H9 (cell line): Measurements from ENCODE around the gene MSS51. TPM values are rescaled to one million over a fixed set of nuclear protein-coding genes. Genes with fewer than 3 reads are reported as not detected.

Source experiments
- DNase-seq: peaks from one replicate; pipeline ENCODE4 v3.0.0-alpha.2; 2017
- H2AFZ ChIP-seq: one replicate; pipeline ENCODE4 v1.6.1; 2013; ENCODE audit warnings: mild to moderate bottlenecking, low read length, control low read depth, moderate library complexity
- H2AK5ac ChIP-seq: 2 replicates; pipeline ENCODE4 v1.6.1; 2013; ENCODE audit warnings: low read length, control low read depth, mixed read lengths; ENCODE audit not compliant: insufficient read length
- H2BK120ac ChIP-seq: one replicate; pipeline ENCODE4 v1.6.1; 2013; ENCODE audit warnings: low read depth, mild to moderate bottlenecking, low read length, control low read depth, inconsistent platforms; ENCODE audit not compliant: poor library complexity, severe bottlenecking
- H2BK12ac ChIP-seq: 2 replicates; pipeline ENCODE4 v1.6.1; 2013; ENCODE audit warnings: low read length, control low read depth, mixed read lengths, low read depth; ENCODE audit not compliant: insufficient read length
- H2BK15ac ChIP-seq: 2 replicates; pipeline ENCODE4 v1.6.1; 2013; ENCODE audit warnings: low read depth, low read length, control low read depth
- H2BK20ac ChIP-seq: one replicate; pipeline ENCODE4 v1.6.1; 2013; ENCODE audit warnings: low read depth, mild to moderate bottlenecking, low read length, control low read depth, inconsistent platforms; ENCODE audit not compliant: poor library complexity, severe bottlenecking
- H2BK5ac ChIP-seq: 2 replicates; pipeline ENCODE4 v1.6.1; 2013; ENCODE audit warnings: low read length, control low read depth, mixed read lengths; ENCODE audit not compliant: insufficient read length
- H3K14ac ChIP-seq: 2 replicates; pipeline ENCODE4 v1.6.1; 2013; ENCODE audit warnings: low read length, control low read depth; ENCODE audit not compliant: insufficient read depth
- H3K18ac ChIP-seq: 2 replicates; pipeline ENCODE4 v1.6.1; 2013; ENCODE audit warnings: low read depth, mild to moderate bottlenecking, mixed read lengths, low read length, control low read depth; ENCODE audit not compliant: insufficient read length
- H3K23ac ChIP-seq: 2 replicates; pipeline ENCODE4 v1.6.1; 2013; ENCODE audit warnings: low read length, control low read depth, mixed read lengths, low read depth; ENCODE audit not compliant: insufficient read length
- H3K23me2 ChIP-seq: 2 replicates; pipeline ENCODE4 v1.6.1; 2013; ENCODE audit warnings: low read depth, mild to moderate bottlenecking, mixed read lengths, low read length, control low read depth; ENCODE audit not compliant: insufficient read length, poor library complexity, severe bottlenecking
- H3K27ac ChIP-seq: 2 replicates; pipeline ENCODE4 v1.5.1; 2013; ENCODE audit warnings: low read length, control low read depth, mixed read lengths, low read depth; ENCODE audit not compliant: insufficient read length
- H3K27me3 ChIP-seq: 2 replicates; pipeline ENCODE4 v1.6.1; 2013; ENCODE audit warnings: low read length, control low read depth, inconsistent platforms; ENCODE audit not compliant: insufficient read depth
- H3K4ac ChIP-seq: 2 replicates; pipeline ENCODE4 v1.6.1; 2013; ENCODE audit warnings: low read depth, mild to moderate bottlenecking, control low read depth, inconsistent platforms, low read length, moderate library complexity
- H3K4me1 ChIP-seq: 2 replicates; pipeline ENCODE4 v1.6.1; 2013; ENCODE audit warnings: low read length, control low read depth, inconsistent platforms; ENCODE audit not compliant: insufficient read depth
- H3K4me2 ChIP-seq: 2 replicates; pipeline ENCODE4 v1.6.1; 2013; ENCODE audit warnings: low read length, control low read depth, mixed read lengths; ENCODE audit not compliant: insufficient read length, insufficient read depth
- H3K56ac ChIP-seq: 2 replicates; pipeline ENCODE4 v1.6.1; 2013; ENCODE audit warnings: low read depth, mild to moderate bottlenecking, mixed read lengths, low read length, control low read depth; ENCODE audit not compliant: insufficient read length
- H3K79me1 ChIP-seq: 2 replicates; pipeline ENCODE4 v1.6.1; 2013; ENCODE audit warnings: low read depth, mild to moderate bottlenecking, moderate library complexity, low read length, control low read depth, inconsistent platforms; ENCODE audit not compliant: insufficient read depth, poor library complexity, severe bottlenecking
- H3K79me2 ChIP-seq: 2 replicates; pipeline ENCODE4 v1.6.1; 2013; ENCODE audit warnings: low read length, control low read depth, inconsistent platforms; ENCODE audit not compliant: insufficient read depth
- H3K9ac ChIP-seq: 2 replicates; pipeline ENCODE4 v1.6.1; 2013; ENCODE audit warnings: low read length, control low read depth, mixed read lengths; ENCODE audit not compliant: insufficient read length; ENCODE audit errors: extremely low read depth
- H3K9me3 ChIP-seq: one replicate; pipeline ENCODE4 v1.6.1; 2013; ENCODE audit warnings: low read depth, low read length, inconsistent platforms; ENCODE audit not compliant: control insufficient read depth
- H3T11ph ChIP-seq: one replicate; pipeline ENCODE4 v1.6.1; 2013; ENCODE audit warnings: mild to moderate bottlenecking, low read length, control low read depth, inconsistent platforms
- H4K20me1 ChIP-seq: one replicate; pipeline ENCODE4 v1.6.1; 2013; ENCODE audit not compliant: control insufficient read depth, insufficient read length, insufficient read depth
- H4K5ac ChIP-seq: 2 replicates; pipeline ENCODE4 v1.6.1; 2013; ENCODE audit warnings: low read depth, mild to moderate bottlenecking, mixed read lengths, low read length, control low read depth; ENCODE audit not compliant: insufficient read length
- H4K8ac ChIP-seq: replicated peaks from 2 replicates; pipeline ENCODE4 v1.6.1; 2013; ENCODE audit warnings: low read length, control low read depth, mixed read lengths, low read depth; ENCODE audit not compliant: insufficient read length
- H4K91ac ChIP-seq: 2 replicates; pipeline ENCODE4 v1.6.1; 2013; ENCODE audit warnings: low read depth, mild to moderate bottlenecking, moderate library complexity, mixed read lengths, low read length, control low read depth; ENCODE audit not compliant: insufficient read length
- H3K27ac Mint-ChIP-seq, 3 experiments: 2 replicates in 2 of 3; 3 replicates in 1 of 3; pipeline ENCODE4 v1.8.0; 2020 to 2021; ENCODE audit warnings: mixed read lengths in 3 of 3, mild to moderate bottlenecking in 1 of 3, moderate library complexity in 1 of 3
- H3K27me3 Mint-ChIP-seq: 2 replicates; pipeline ENCODE4 v1.8.0; 2021; ENCODE audit warnings: low read depth, mild to moderate bottlenecking, moderate library complexity, mixed read lengths
- H3K36me3 Mint-ChIP-seq, 3 experiments: 2 replicates in 2 of 3; 3 replicates in 1 of 3; pipeline ENCODE4 v1.8.0; 2020 to 2021; ENCODE audit warnings: low read depth in 3 of 3, mixed read lengths in 3 of 3; ENCODE audit not compliant: insufficient read depth in 1 of 3
- H3K4me1 Mint-ChIP-seq, 2 experiments: 2 replicates each; pipeline ENCODE4 v1.8.0; 2020; ENCODE audit warnings: mixed read lengths in 2 of 2
- H3K4me3 Mint-ChIP-seq, 2 experiments: 2 replicates in 1 of 2; 3 replicates in 1 of 2; pipeline ENCODE4 v1.8.0; 2020 to 2021; ENCODE audit warnings: mild to moderate bottlenecking in 2 of 2, mixed read lengths in 2 of 2, moderate library complexity in 1 of 2
- H3K9me3 Mint-ChIP-seq, 2 experiments: 2 replicates in 1 of 2; 3 replicates in 1 of 2; pipeline ENCODE4 v1.8.0; 2020; ENCODE audit warnings: mild to moderate bottlenecking in 2 of 2, mixed read lengths in 2 of 2, moderate library complexity in 1 of 2
- CTCF ChIP-seq: fragments of 200-600 bp; sonication (generic); conservative IDR thresholded peaks from 3 replicates; pipeline ENCODE4 v1.8.0; 2021; ENCODE audit warnings: antibody characterized with exemption, mild to moderate bottlenecking
- WGBS: extraction: QIAGEN DNeasy Blood & Tissue Kit; methylation state at CpG from one replicate; pipeline ENCODE4 v1.1.7; 2013; ENCODE audit warnings: missing lambda C conversion rate, low lambda C conversion rate, mixed read lengths; ENCODE audit not compliant: insufficient read length; ENCODE audit errors: extremely low coverage; 5-methylcytosine and 5-hydroxymethylcytosine counted together
- total RNA-seq: library from RNA; stranded (reverse); gene quantifications from 2 replicates; pipeline ENCODE4 v1.2.1, GENCODE V29; 2021

MSS51 gene
- total RNA-seq, 1 experiment from 2014 or later = 1.9 TPM

- Mint-ChIP-seq H3K9me3 (no peaks in the 10 kb centered on the region), H3K27ac (no peak overlapping the region), H3K36me3 (peaks cover 8 to 67% (median 55%) of the 10 kb centered on the region in 3 experiments; a peak in 5 of 7 replicates), H3K27me3 (no peaks in the 10 kb centered on the region), H3K4me1 (no peaks in the 10 kb centered on the region), H3K4me3 (no peak overlapping the region)
- Histone ChIP-seq H3T11ph (no peak overlapping the region), H3K23me2 (no peaks in the 10 kb centered on the region), H3K27me3 (no peaks in the 10 kb centered on the region), H3K23ac (no peak overlapping the region), H3K56ac (no peak overlapping the region), H2BK5ac (no peak overlapping the region), H4K91ac (no peak overlapping the region), H4K5ac (no peak overlapping the region), H2AK5ac (no peak overlapping the region), H3K18ac (no peak overlapping the region), H3K9ac (no peak overlapping the region), H2BK15ac (no peak overlapping the region), H2BK120ac (no peak overlapping the region), H2BK12ac (no peak overlapping the region), H3K14ac (no peak overlapping the region), H3K79me1 (no peaks in the 10 kb centered on the region), H2BK20ac (no peak overlapping the region), H3K9me3 (no peaks in the 10 kb centered on the region), H3K79me2 (no peaks in the 10 kb centered on the region), H3K27ac (no peak overlapping the region), H3K4ac (no peak overlapping the region), H2AFZ (no peak overlapping the region), H3K4me1 (no peaks in the 10 kb centered on the region), H4K20me1 (no peaks in the 10 kb centered on the region), H3K4me2 (no peak overlapping the region), H4K8ac (no peak overlapping the region)
- TF ChIP-seq CTCF = no peak
- WGBS = no CpG with 5 or more reads among the region's 7 CpGs
- no peak for DNase-seq
These were observed 46.8 kb downstream of the MSS51 start for GRCh38 chr10:73386583-73386982.
